Sigmoid colon (tissue), 7 donors: ENCODE results near the gene PPP1R3G. TPM values are rescaled to one million over a fixed set of nuclear protein-coding genes. Genes with fewer than 3 reads are reported as not detected.

Experiments used
- polyA plus RNA-seq, 3 donors: library from polyadenylated mRNA; stranded (reverse); fragments of 200-250 nt; gene quantifications; one replicate each; pipeline ENCODE4 v1.2.3, GENCODE V29; 2013
- total RNA-seq, 4 donors: library from RNA; depleted of rRNA; stranded (reverse); fragments of >200 nt; gene quantifications; one replicate each; pipeline ENCODE4 v1.1.0, GENCODE V29; 2016
- donor health status: healthy with polysubstance abuse.
- donor health status: Bipolar disorder and iron deficiency.
- donor health status: healthy.

PPP1R3G gene
- total and polyA plus RNA-seq, 7 donors: under 0.01 to 3.0 (median 1.8) TPM

Other genes starting within 250 kb of the PPP1R3G start
- 1 to 10 TPM; 4.2 to 9.7 (median 7.2) TPM for gene RPP40, start 81.3 kb upstream of the PPP1R3G start, total RNA-seq
- 1 to 10 TPM; 6.0 to 7.9 (median 6.5) TPM for gene RPP40, start 81.3 kb upstream of the PPP1R3G start, polyA plus RNA-seq
- gene LYRM4, start 175.6 kb downstream of the PPP1R3G start, total RNA-seq: 10 to 100 TPM; 18.3 to 29.3 (median 25.5) TPM
- gene LYRM4, start 175.6 kb downstream of the PPP1R3G start, polyA plus RNA-seq: 10 to 100 TPM; 11.3 to 22.2 (median 19.5) TPM
- 10 to 100 TPM; 11.7 to 21.0 (median 14.8) TPM for gene FARS2, start 176.2 kb downstream of the PPP1R3G start, total RNA-seq
- 10 to 100 TPM in 1 of 3 donors, 1 to 10 TPM in 2; 8.1 to 14.4 (median 9.0) TPM for gene FARS2, start 176.2 kb downstream of the PPP1R3G start, polyA plus RNA-seq